SK-N-SH treated with all-trans-retinoic acid at 6 μM for 48 hours (cell line): Measurements from ENCODE around the gene SSTR1.

Experiments used
- ATAC-seq: fragments of 200-7000 bp; cut with Tn5 transposase; 3 replicates; pipeline ENCODE4 v1.9.1; 2020; ENCODE audit warnings: mild to moderate bottlenecking, moderate library complexity
- ARNTL ChIP-seq: fragments of 450-650 bp; formaldehyde crosslinking; IDR thresholded peaks from 2 replicates; pipeline ENCODE4 v1.5.0; 2020; ENCODE audit warnings: low read depth, mild to moderate bottlenecking, moderate library complexity, borderline replicate concordance
- BACH2 ChIP-seq: fragments of 250-450 bp; sonication (Bioruptor Pico); IDR thresholded peaks from 2 replicates; pipeline ENCODE4 v1.9.0; 2021; ENCODE audit warnings: mild to moderate bottlenecking, borderline replicate concordance
- CSDC2 ChIP-seq: fragments of 250-450 bp; sonication (Bioruptor Pico); IDR thresholded peaks from 2 replicates; pipeline ENCODE4 v1.5.0; 2020; ENCODE audit warnings: mild to moderate bottlenecking, moderate library complexity
- ESRRG ChIP-seq: fragments of 250-450 bp; sonication (Bioruptor Pico); IDR thresholded peaks from 2 replicates; pipeline ENCODE4 v1.6.1; 2021; ENCODE audit warnings: mild to moderate bottlenecking
- GLIS3 ChIP-seq: fragments of 250-450 bp; sonication (Bioruptor Pico); IDR thresholded peaks from 2 replicates; pipeline ENCODE4 v1.5.0; 2020; ENCODE audit warnings: mild to moderate bottlenecking, moderate library complexity
- ISL1 ChIP-seq: fragments of 250-450 bp; sonication (Bioruptor Pico); IDR thresholded peaks from 2 replicates; pipeline ENCODE4 v2.1.2; 2022; ENCODE audit warnings: mild to moderate bottlenecking, moderate library complexity
- OSR1 ChIP-seq: fragments of 250-450 bp; sonication (Bioruptor Pico); IDR thresholded peaks from 2 replicates; pipeline ENCODE4 v1.8.0; 2022; ENCODE audit warnings: moderate library complexity, mild to moderate bottlenecking, inconsistent platforms
- PPARA ChIP-seq: fragments of 250-450 bp; sonication (Bioruptor Pico); IDR thresholded peaks from 2 replicates; pipeline ENCODE4 v1.5.0; 2020; ENCODE audit warnings: mild to moderate bottlenecking, borderline replicate concordance
- RARB ChIP-seq: fragments of 250-450 bp; sonication (Bioruptor Pico); IDR thresholded peaks from 2 replicates; pipeline ENCODE4 v1.8.0; 2021; ENCODE audit warnings: mild to moderate bottlenecking, moderate library complexity
- SNAI2 ChIP-seq: fragments of 250-450 bp; sonication (Bioruptor Pico); IDR thresholded peaks from 2 replicates; pipeline ENCODE4 v1.5.0; 2020; ENCODE audit warnings: mild to moderate bottlenecking, moderate library complexity
- TCF4 ChIP-seq: fragments of 250-450 bp; sonication (Bioruptor Pico); IDR thresholded peaks from 2 replicates; pipeline ENCODE4 v1.8.0; 2021; ENCODE audit warnings: mild to moderate bottlenecking, moderate library complexity, borderline replicate concordance
- TOX ChIP-seq: fragments of 250-450 bp; sonication (Bioruptor Pico); IDR thresholded peaks from 2 replicates; pipeline ENCODE4 v1.8.0; 2021; ENCODE audit warnings: mild to moderate bottlenecking, moderate library complexity, borderline replicate concordance
- ZC3H10 ChIP-seq: fragments of 250-450 bp; sonication (Bioruptor Pico); IDR thresholded peaks from 2 replicates; pipeline ENCODE4 v1.5.1; 2021; ENCODE audit warnings: mild to moderate bottlenecking, moderate library complexity
- ZFP3 ChIP-seq: fragments of 250-450 bp; sonication (Bioruptor Pico); IDR thresholded peaks from 2 replicates; pipeline ENCODE4 v1.5.0; 2020; ENCODE audit warnings: mild to moderate bottlenecking, moderate library complexity
- ZFP30 ChIP-seq: fragments of 450-650 bp; formaldehyde crosslinking; IDR thresholded peaks from 2 replicates; pipeline ENCODE4 v1.5.0; 2022; ENCODE audit warnings: mild to moderate bottlenecking, moderate library complexity
- ZNF70 ChIP-seq: fragments of 450-650 bp; formaldehyde crosslinking; IDR thresholded peaks from 2 replicates; pipeline ENCODE4 v1.5.0; 2020; ENCODE audit warnings: mild to moderate bottlenecking, moderate library complexity
- ZNF8 ChIP-seq: fragments of 450-650 bp; formaldehyde crosslinking; IDR thresholded peaks from 2 replicates; pipeline ENCODE4 v1.5.0; 2020; ENCODE audit warnings: mild to moderate bottlenecking, moderate library complexity
- TF ChIP-seq, protein P1 (sequence below): fragments of 250-450 bp; sonication (Bioruptor Pico); IDR thresholded peaks from 2 replicates; pipeline ENCODE4 v1.8.0; 2021; ENCODE audit warnings: low read depth, mild to moderate bottlenecking, moderate library complexity, borderline replicate concordance
- TF ChIP-seq, protein P2 (sequence below): fragments of 250-450 bp; sonication (Bioruptor Pico); IDR thresholded peaks from 2 replicates; pipeline ENCODE4 v1.5.0; 2020; ENCODE audit warnings: mild to moderate bottlenecking, moderate library complexity
- TF ChIP-seq, protein P3 (sequence below): fragments of 250-450 bp; sonication (Bioruptor Pico); IDR thresholded peaks from 2 replicates; pipeline ENCODE4 v1.5.1; 2021; ENCODE audit warnings: mild to moderate bottlenecking, moderate library complexity
- TF ChIP-seq, protein P4 (sequence below): fragments of 250-450 bp; sonication (Bioruptor Pico); IDR thresholded peaks from 2 replicates; pipeline ENCODE4 v1.5.1; 2020; ENCODE audit warnings: low read depth, mild to moderate bottlenecking, moderate library complexity
- TF ChIP-seq, protein P5 (sequence below): fragments of 250-450 bp; sonication (Bioruptor Pico); IDR thresholded peaks from 2 replicates; pipeline ENCODE4 v1.8.0; 2020; ENCODE audit warnings: mild to moderate bottlenecking, moderate library complexity, borderline replicate concordance

The SSTR1 gene

DNA sequence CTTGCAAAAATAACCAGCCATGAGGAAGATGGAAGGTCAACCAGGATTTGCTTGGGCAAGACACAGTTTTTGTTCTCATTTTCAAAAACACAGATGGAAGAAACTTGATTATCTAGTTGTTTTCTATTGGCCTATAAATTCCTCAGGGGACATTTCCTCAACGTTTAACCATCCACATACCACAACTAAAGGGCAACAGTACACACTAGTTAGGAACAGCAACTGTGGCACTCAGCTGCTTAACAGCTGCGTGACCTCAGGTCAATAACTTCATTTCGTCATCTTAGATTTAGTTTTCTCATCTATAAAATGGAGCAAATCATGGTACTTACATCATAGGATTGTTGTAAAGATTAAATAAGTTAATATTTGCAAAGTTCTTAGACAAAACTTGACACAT lies 18.7 kb downstream of the SSTR1 start:
- ATAC-seq: no peak
- TF ChIP-seq ZFP3 (CRISPR knock-in tag) (no peak), SNAI2 (CRISPR knock-in tag) (no peak), OSR1 (no peak), GLIS3 (no peak), ISL1 (CRISPR knock-in tag) (no peak), PPARA (CRISPR knock-in tag) (no peak), ZNF8 (no peak), CSDC2 (CRISPR knock-in tag) (no peak), ZFP30 (no peak), ESRRG (CRISPR knock-in tag) (no peak), ZNF70 (CRISPR knock-in tag) (no peak), RARB (CRISPR knock-in tag) (no peak), TOX (CRISPR knock-in tag) (no peak), TCF4 (CRISPR knock-in tag) (no peak)
- TF ChIP-seq, protein P1, sequence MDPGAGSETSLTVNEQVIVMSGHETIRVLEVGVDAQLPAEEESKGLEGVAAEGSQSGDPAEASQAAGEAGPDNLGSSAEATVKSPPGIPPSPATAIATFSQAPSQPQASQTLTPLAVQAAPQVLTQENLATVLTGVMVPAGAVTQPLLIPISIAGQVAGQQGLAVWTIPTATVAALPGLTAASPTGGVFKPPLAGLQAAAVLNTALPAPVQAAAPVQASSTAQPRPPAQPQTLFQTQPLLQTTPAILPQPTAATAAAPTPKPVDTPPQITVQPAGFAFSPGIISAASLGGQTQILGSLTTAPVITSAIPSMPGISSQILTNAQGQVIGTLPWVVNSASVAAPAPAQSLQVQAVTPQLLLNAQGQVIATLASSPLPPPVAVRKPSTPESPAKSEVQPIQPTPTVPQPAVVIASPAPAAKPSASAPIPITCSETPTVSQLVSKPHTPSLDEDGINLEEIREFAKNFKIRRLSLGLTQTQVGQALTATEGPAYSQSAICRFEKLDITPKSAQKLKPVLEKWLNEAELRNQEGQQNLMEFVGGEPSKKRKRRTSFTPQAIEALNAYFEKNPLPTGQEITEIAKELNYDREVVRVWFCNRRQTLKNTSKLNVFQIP (CRISPR knock-in tag): no peak
- TF ChIP-seq, protein P2, sequence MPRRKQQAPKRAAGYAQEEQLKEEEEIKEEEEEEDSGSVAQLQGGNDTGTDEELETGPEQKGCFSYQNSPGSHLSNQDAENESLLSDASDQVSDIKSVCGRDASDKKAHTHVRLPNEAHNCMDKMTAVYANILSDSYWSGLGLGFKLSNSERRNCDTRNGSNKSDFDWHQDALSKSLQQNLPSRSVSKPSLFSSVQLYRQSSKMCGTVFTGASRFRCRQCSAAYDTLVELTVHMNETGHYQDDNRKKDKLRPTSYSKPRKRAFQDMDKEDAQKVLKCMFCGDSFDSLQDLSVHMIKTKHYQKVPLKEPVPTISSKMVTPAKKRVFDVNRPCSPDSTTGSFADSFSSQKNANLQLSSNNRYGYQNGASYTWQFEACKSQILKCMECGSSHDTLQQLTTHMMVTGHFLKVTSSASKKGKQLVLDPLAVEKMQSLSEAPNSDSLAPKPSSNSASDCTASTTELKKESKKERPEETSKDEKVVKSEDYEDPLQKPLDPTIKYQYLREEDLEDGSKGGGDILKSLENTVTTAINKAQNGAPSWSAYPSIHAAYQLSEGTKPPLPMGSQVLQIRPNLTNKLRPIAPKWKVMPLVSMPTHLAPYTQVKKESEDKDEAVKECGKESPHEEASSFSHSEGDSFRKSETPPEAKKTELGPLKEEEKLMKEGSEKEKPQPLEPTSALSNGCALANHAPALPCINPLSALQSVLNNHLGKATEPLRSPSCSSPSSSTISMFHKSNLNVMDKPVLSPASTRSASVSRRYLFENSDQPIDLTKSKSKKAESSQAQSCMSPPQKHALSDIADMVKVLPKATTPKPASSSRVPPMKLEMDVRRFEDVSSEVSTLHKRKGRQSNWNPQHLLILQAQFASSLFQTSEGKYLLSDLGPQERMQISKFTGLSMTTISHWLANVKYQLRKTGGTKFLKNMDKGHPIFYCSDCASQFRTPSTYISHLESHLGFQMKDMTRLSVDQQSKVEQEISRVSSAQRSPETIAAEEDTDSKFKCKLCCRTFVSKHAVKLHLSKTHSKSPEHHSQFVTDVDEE (CRISPR knock-in tag): no peak
- TF ChIP-seq, protein P3, sequence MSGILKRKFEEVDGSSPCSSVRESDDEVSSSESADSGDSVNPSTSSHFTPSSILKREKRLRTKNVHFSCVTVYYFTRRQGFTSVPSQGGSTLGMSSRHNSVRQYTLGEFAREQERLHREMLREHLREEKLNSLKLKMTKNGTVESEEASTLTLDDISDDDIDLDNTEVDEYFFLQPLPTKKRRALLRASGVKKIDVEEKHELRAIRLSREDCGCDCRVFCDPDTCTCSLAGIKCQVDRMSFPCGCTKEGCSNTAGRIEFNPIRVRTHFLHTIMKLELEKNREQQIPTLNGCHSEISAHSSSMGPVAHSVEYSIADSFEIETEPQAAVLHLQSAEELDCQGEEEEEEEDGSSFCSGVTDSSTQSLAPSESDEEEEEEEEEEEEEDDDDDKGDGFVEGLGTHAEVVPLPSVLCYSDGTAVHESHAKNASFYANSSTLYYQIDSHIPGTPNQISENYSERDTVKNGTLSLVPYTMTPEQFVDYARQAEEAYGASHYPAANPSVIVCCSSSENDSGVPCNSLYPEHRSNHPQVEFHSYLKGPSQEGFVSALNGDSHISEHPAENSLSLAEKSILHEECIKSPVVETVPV (CRISPR knock-in tag): no peak

DNA sequence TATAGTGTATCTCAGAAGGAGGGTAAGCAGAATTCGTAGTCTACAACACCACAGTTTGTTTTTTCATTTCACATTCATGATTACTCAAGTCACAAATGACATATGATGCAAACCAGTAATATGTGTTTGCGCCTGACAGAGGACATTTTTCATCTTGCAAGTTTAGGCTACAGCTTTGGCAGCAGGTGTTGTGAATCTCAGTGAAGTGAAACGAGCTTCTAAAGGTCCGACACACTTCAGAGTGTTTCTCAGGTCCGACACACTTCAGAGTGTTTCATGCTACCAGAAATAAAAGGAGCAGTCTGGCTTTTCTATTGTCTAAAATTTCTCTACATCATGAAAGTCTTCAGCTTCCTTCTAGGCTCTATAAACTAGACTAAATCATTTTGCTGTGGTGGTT lies 25.5 kb downstream of the SSTR1 start:
- ATAC-seq: no peak
- no peak for TF ChIP-seq ESRRG (CRISPR knock-in tag)
- no peak for TF ChIP-seq GLIS3
- TF ChIP-seq TCF4 (CRISPR knock-in tag): no peak
- TF ChIP-seq, protein P2 (CRISPR knock-in tag): no peak
- no peak for TF ChIP-seq ZFP30
- TF ChIP-seq, all 23 proteins: peak for 0

DNA sequence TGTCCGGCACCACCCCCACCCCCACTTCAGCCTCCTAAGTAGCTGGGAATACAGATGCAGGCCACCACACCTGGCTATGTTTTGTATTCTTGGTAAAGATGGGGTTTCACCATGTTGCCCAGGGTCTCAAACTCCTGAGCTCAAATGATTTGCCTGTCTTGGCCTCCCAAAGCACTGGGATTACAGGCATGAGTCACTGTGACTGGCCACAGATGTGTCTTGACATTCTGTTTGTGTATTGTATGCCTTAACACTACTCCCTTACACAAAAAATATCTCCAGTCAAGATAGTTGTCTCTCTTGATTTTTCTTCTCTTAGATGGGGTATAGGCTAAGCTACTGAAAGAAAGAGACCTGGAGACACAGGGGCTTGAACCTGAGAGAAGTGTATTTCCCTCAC lies 30.6 kb downstream of the SSTR1 start:
- no peak for ATAC-seq
- TF ChIP-seq BACH2 (CRISPR knock-in tag) (no peak), OSR1 (no peak), ZFP3 (CRISPR knock-in tag) (no peak), ZFP30 (no peak), ESRRG (CRISPR knock-in tag) (no peak), ZNF70 (CRISPR knock-in tag) (no peak), PPARA (CRISPR knock-in tag) (no peak), RARB (CRISPR knock-in tag) (no peak), ZC3H10 (no peak), SNAI2 (CRISPR knock-in tag) (no peak), ZNF8 (no peak), ARNTL (CRISPR knock-in tag) (no peak), ISL1 (CRISPR knock-in tag) (no peak), TCF4 (CRISPR knock-in tag) (no peak), CSDC2 (CRISPR knock-in tag) (no peak), TOX (CRISPR knock-in tag) (no peak), GLIS3 (no peak)
- TF ChIP-seq, protein P4, sequence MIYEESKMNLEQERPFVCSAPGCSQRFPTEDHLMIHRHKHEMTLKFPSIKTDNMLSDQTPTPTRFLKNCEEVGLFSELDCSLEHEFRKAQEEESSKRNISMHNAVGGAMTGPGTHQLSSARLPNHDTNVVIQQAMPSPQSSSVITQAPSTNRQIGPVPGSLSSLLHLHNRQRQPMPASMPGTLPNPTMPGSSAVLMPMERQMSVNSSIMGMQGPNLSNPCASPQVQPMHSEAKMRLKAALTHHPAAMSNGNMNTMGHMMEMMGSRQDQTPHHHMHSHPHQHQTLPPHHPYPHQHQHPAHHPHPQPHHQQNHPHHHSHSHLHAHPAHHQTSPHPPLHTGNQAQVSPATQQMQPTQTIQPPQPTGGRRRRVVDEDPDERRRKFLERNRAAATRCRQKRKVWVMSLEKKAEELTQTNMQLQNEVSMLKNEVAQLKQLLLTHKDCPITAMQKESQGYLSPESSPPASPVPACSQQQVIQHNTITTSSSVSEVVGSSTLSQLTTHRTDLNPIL (CRISPR knock-in tag): no peak
- TF ChIP-seq, protein P5, sequence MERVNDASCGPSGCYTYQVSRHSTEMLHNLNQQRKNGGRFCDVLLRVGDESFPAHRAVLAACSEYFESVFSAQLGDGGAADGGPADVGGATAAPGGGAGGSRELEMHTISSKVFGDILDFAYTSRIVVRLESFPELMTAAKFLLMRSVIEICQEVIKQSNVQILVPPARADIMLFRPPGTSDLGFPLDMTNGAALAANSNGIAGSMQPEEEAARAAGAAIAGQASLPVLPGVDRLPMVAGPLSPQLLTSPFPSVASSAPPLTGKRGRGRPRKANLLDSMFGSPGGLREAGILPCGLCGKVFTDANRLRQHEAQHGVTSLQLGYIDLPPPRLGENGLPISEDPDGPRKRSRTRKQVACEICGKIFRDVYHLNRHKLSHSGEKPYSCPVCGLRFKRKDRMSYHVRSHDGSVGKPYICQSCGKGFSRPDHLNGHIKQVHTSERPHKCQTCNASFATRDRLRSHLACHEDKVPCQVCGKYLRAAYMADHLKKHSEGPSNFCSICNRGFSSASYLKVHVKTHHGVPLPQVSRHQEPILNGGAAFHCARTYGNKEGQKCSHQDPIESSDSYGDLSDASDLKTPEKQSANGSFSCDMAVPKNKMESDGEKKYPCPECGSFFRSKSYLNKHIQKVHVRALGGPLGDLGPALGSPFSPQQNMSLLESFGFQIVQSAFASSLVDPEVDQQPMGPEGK (CRISPR knock-in tag): no peak
- TF ChIP-seq, protein P2 (CRISPR knock-in tag): no peak
- TF ChIP-seq, all 23 proteins: peak for 0
